Activated CD4-positive, alpha-beta T cell treated with anti-CD3 and anti-CD28 coated beads, Interleukin-2, amount 10 ng/mL, durations not matched to agents 7 days and 5 days (primary cell): ENCODE measurements around the gene KCNH4. TPM values are rescaled to one million over a fixed set of nuclear protein-coding genes. Genes with fewer than 3 reads are reported as not detected.
"Not testable (repeated sequence)": the region's sequence is repeated elsewhere in the genome, so short reads cannot be mapped to it uniquely, and the experiment has no call there.

Experiments used
- CTCF ChIA-PET: fragments of 350-600 bp; sonication (Branson Sonifier 250); formaldehyde crosslinking; loops from one replicate; lab custom pipeline; 2021; ENCODE audit warnings: antibody characterized with exemption; lab: Charles Lee
- POLR2A ChIA-PET: fragments of 350-600 bp; sonication (Branson Sonifier 250); formaldehyde crosslinking; loops from one replicate; lab custom pipeline; 2021; ENCODE audit warnings: antibody characterized with exemption; lab: Charles Lee
- DNase-seq: peaks from one replicate; pipeline ENCODE4 v3.0.0-alpha.2; 2020
- H3K27ac Mint-ChIP-seq: one replicate; pipeline ENCODE4 v1.8.0; 2021; ENCODE audit warnings: mild to moderate bottlenecking, moderate library complexity, mixed read lengths
- H3K27me3 Mint-ChIP-seq: one replicate; pipeline ENCODE4 v1.8.0; 2021; ENCODE audit warnings: mixed read lengths
- H3K36me3 Mint-ChIP-seq: one replicate; pipeline ENCODE4 v1.8.0; 2021; ENCODE audit warnings: low read depth, mixed read lengths
- H3K4me1 Mint-ChIP-seq: one replicate; pipeline ENCODE4 v1.8.0; 2021; ENCODE audit warnings: mixed read lengths
- H3K4me3 Mint-ChIP-seq: one replicate; pipeline ENCODE4 v1.8.0; 2021; ENCODE audit warnings: mild to moderate bottlenecking, moderate library complexity, mixed read lengths
- H3K9me3 Mint-ChIP-seq: one replicate; pipeline ENCODE4 v1.8.0; 2021; ENCODE audit warnings: mixed read lengths
- total RNA-seq, 2 experiments: library from RNA; stranded (reverse); gene quantifications; one replicate each; pipeline ENCODE4 v1.2.3, GENCODE V29; 2021

Gene KCNH4
- total RNA-seq, 2 experiments from 2014 or later: 0.15 to 0.17 TPM

DNA sequence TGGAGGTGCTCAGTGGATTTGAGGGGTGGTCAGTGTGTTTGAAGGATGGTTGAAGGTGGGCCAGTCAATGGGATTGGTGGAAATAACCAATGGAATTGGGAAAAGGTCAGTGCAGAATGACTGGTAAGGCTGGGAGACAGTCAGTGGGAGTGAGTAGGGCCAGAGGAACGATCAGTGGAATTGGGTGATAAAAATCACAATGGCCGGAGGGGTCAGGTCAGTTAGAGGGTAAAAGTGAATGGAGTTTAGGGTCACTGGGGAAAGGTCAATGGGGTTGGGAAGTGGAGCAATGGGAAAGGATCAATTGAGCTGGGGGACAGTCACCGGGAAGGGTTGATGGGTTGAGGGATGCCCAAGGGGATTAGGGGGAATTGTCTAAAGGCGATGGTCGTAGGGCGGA lies 15.2 kb downstream of the KCNH4 start:
- POLR2A ChIA-PET: no interaction called here
- no peaks in the 10 kb centered on the region for H3K36me3 Mint-ChIP-seq

DNA sequence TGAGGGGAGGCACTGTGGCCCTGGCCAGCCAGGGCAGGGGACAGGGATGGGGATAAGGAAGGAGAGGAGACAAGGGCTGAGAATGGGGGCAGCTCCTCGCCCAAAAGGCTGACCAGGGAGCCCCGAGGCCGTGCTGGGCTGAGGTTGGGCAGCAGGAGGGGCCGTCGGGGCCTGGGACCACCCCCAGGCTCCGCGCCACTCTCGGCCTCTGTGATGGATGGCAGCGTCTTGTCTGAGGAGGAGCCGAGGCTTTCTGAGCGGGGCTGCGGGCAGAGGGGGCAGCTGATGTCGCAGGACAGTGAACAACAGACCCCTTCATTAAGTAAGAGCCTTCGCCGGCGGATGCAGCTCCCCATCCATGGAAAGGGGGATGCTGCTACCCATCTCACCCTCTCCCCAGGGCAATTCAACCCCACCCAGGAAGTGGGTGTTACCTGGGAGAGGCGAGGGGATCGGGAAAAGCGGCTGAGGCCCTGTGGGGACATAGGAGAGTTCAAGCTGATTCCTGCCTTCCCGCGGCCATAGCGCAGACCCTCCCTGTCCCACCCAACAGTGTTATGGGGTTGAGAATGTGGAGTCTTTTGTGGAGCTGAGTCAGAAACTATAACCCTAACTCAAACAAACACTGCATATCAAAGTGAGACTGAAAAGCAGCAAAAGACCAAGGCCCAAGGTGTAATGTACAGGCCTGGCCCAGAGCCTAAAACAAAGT lies 17.1 kb downstream of the KCNH4 start:
- Mint-ChIP-seq H3K4me3 (no peak overlapping the region), H3K27me3 (no peaks in the 10 kb centered on the region), H3K4me1 (no peaks in the 10 kb centered on the region), H3K36me3 (no peaks in the 10 kb centered on the region), H3K27ac (no peak overlapping the region), H3K9me3 (no peaks in the 10 kb centered on the region)
- ChIA-PET POLR2A (no interaction called here), CTCF (interaction anchor here (0.7 to 1.6 kb wide), 2 partner anchors 25 to 114 kb away, joined by 3 to 4 read pairs; no protein-coding TSS in a partner anchor)
- DNase-seq: no peak

More for the DNA sequence above, 15.2 kb downstream of the KCNH4 start:
- Mint-ChIP-seq H3K27me3 (no peaks in the 10 kb centered on the region), H3K4me1 (no peaks in the 10 kb centered on the region), H3K4me3 (no peak overlapping the region), H3K27ac (no peak overlapping the region), H3K9me3 (no peaks in the 10 kb centered on the region)
- CTCF ChIA-PET: interaction anchor here (0.6 kb wide), 1 partner anchor 372 kb away, joined by 3 read pairs; no protein-coding TSS in a partner anchor
- no peak for DNase-seq

DNA sequence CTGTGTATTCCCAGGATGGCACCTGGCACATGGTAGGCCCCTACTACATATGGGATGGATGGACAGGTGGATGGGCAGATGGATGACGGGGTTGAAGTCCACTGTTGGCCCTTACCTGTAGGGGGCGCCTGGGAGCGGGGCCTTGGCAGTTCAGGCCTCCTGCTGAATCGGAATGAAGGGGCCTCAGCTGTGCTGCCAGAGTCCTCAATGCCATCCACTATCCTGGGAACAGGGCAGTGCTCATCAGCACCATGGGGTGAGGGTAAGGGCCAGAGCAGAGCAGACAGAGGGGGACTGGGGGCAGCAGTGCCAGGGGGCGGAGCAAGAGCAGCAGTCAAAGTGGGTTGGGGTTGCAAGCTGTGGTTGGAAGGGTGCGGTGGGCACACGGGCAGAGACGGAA lies 17.8 kb downstream of the KCNH4 start:
- peak; percentile 41 for DNase-seq
- Mint-ChIP-seq H3K4me1 (no peaks in the 10 kb centered on the region), H3K9me3 (no peaks in the 10 kb centered on the region), H3K27me3 (no peaks in the 10 kb centered on the region), H3K27ac (no peak overlapping the region), H3K36me3 (no peaks in the 10 kb centered on the region), H3K4me3 (no peak overlapping the region)
- ChIA-PET POLR2A (no interaction called here), CTCF (interaction anchor here (0.7 to 1.6 kb wide), 2 partner anchors 25 to 114 kb away, joined by 3 to 4 read pairs; no protein-coding TSS in a partner anchor)

DNA sequence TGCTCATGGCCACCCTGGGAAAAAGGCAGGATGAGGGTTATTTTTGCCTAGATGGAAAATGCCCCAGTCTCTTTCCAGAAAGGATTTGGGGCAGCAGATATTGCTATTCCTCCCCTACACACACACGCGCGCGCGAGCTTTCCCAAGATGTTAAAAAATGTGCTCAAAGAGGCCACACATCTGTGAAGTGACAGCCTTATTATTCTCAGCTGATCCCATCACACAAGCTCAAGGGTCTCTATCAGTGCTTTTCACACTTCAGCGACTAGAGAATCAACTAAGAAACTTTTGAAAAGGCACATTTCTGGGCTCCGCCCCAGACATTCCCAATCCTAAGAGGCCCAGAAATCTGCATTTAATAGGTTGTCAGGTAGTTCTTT lies 20.4 kb downstream of the KCNH4 start:
- DNase-seq: no peak
- Mint-ChIP-seq H3K27ac (no peak overlapping the region), H3K4me1 (peaks cover 6% of the 10 kb centered on the region), H3K27me3 (no peaks in the 10 kb centered on the region), H3K36me3 (peaks cover 3% of the 10 kb centered on the region), H3K9me3 (peaks cover 2% of the 10 kb centered on the region), H3K4me3 (no peak overlapping the region)
- CTCF ChIA-PET: interaction anchor here (1.0 kb wide), 1 partner anchor 33 kb away, joined by 3 read pairs; the partner anchor contains the start of gene GHDC
- POLR2A ChIA-PET: no interaction called here

DNA sequence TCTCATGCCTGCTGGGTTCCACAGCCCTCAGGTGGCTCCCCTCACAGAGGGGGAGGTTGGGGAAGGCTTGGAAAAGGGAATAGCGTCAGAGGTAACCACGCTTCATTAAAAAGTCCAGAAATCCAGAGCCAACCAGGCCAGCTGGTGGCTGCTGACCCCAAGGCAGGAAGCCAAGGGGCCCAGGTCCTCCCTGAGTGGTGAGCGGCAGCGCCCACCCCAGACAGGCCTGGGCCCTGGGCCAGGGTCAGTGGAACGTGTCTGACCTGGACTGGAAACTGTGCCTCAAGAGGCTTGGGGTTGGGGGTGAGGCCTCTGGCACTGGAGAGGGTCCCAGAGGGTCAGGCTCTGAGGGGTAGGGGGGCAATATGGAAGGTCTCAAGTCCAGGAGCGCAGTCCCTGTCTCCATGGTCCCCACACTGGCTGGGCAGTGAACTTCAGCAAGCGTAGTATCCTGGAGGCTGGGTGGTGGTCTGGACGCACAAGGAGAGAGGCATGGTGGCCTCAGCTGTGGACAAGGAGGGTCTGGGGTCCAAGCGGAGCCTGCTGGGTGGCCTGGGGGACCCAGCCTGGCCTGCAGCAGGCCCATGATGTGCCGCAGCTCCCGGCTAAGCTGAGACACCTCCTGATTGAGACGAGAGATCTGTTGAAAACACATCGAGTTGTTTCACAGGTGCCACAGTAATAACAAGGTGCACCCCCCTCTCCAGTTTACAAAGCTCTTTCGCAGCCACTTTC lies 21.0 kb downstream of the KCNH4 start:
- no peak overlapping the region for H3K27ac Mint-ChIP-seq
- H3K36me3 Mint-ChIP-seq: peaks cover 3% of the 10 kb centered on the region
- H3K27me3 Mint-ChIP-seq: no peaks in the 10 kb centered on the region
- no peak overlapping the region for H3K4me3 Mint-ChIP-seq
- DNase-seq: no peak
- H3K9me3 Mint-ChIP-seq: peaks cover 2% of the 10 kb centered on the region
- POLR2A ChIA-PET: interaction anchor here (0.7 kb wide), 1 partner anchor 128 kb away, joined by 3 read pairs; the partner anchor contains the start of gene STAT5A
- CTCF ChIA-PET: interaction anchor here (0.9 to 1.0 kb wide), 2 partner anchors 23 to 34 kb away, joined by 3 read pairs; partner anchors contain the start of gene GHDC
- H3K4me1 Mint-ChIP-seq: peaks cover 12% of the 10 kb centered on the region

DNA sequence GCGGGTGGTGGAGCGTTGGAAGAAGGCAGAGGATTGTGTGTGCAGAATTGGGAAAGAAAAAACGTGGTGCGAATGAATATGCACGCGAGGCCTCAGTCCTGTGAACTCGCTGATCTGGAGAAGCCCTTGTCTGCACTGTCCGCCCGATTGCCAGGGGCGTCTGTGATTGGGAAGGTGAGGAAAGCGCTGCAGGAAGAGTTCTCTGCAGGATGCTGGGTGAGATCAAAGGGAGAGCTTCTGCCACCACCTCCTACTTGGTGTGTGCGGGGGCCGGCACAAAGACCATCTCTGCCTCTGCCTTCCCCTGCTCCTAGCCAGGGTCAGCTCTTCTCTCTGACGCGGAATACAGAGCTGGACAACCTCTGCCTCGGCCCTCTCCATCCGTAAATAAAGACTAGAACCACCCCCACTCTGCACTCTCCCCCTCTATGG lies 25.3 kb downstream of the KCNH4 start:
- peak overlapping the region; percentile 89 for H3K27ac Mint-ChIP-seq
- ChIA-PET CTCF (interaction anchor here (1.0 to 1.7 kb wide), 4 partner anchors 20 to 28 kb away, joined by 3 to 5 read pairs (median 4); partner anchors contain the start of gene KCNH4), POLR2A (no interaction called here)
- peak overlapping the region; percentile 90 for H3K4me3 Mint-ChIP-seq
- H3K4me1 Mint-ChIP-seq: peaks cover 45% of the 10 kb centered on the region
- H3K9me3 Mint-ChIP-seq: peaks cover 2% of the 10 kb centered on the region
- peaks cover 19% of the 10 kb centered on the region for H3K36me3 Mint-ChIP-seq
- no peak for DNase-seq
- no peaks in the 10 kb centered on the region for H3K27me3 Mint-ChIP-seq

DNA sequence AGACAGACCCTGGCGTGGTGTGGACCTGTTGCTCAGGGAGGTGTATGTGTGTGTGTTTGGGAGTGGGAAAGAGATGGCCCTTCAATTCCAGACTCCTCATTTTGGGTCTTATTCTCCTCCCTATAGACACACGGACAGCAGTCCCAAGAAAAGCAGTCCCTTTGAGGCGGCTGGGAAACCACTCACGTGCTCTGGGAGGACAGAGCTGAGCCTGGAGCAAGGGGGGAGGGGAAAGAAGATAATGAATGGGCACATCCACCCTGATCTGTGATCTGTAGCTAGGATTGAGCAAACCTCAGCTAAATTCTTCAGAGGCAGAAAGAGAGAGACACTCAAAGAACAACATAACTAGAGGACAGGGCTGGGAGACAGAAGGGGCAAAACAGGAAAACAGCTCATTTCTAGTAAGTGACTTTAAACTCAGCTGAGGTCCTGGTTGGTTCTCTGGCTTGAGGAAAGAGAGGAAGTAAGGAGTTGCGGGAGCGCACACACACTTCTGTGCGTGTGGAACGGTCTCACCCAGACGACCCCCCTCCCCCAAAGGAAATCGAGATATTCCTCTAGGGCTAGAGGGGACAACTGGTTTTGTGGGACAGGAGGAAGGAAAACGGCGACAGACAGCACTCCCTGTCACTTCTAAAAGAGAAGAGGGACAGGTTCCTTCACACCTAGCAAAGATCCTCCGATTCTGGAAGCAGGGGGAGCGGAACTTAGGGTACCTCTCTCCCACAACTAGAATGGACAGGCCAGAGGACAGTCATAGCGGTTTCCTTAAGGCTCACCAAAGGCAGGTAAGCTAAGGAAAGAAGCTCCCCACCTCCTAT lies 26.8 kb downstream of the KCNH4 start:
- Mint-ChIP-seq H3K4me1 (peaks cover 45% of the 10 kb centered on the region), H3K27ac (peak overlapping the region; percentile 89), H3K27me3 (no peaks in the 10 kb centered on the region), H3K36me3 (peaks cover 19% of the 10 kb centered on the region), H3K4me3 (peak overlapping the region; percentile 90), H3K9me3 (peaks cover 2% of the 10 kb centered on the region)
- peak; percentile 13 for DNase-seq
- ChIA-PET CTCF (interaction anchor here (0.6 to 1.9 kb wide), 4 partner anchors 21 to 208 kb away, joined by 3 to 7 read pairs (median 4); partner anchors contain the start of gene NKIRAS2), POLR2A (interaction anchor here (0.5 to 0.7 kb wide), 2 partner anchors 16 to 70 kb away, joined by 3 read pairs; no protein-coding TSS in a partner anchor)

DNA sequence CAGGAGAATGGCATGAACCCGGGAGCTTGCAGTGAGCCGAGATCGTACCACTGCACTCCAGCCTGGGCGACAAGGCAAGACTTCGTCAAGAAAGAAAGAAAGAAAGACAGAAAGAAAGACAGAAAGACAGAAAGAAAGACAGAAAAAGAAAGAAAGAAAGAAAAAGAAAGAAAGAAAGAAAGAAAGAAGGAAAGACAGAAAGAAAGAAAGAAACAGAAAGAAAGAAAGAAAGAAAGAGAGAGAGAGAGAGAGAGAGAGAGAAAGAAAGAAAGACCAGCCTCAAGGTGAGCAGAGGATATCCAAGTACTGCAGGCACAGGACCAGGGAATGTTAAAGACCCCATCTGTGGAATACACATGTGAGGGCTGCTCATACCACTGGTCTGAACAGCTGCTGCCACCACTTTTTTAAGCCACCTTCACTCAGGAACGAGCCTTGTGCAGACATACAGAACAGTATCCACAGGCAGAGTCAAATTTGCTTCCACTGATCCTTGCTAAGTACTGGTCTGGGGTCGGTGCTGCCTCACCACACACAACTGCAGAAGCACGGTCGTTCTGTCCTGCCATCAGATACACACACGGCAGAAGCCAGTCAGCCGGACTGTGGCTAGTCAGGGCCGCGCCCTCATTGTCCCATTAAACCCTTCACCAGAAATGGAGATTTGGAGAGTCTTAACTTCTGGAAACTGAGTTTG lies 33.9 kb downstream of the KCNH4 start:
- Mint-ChIP-seq H3K27ac (peak overlapping the region; percentile 25), H3K27me3 (no peaks in the 10 kb centered on the region), H3K36me3 (peaks cover 28% of the 10 kb centered on the region), H3K4me3 (no peak overlapping the region), H3K9me3 (no peaks in the 10 kb centered on the region), H3K4me1 (peaks cover 29% of the 10 kb centered on the region)
- ChIA-PET POLR2A (no interaction called here), CTCF (interaction anchor here (0.7 kb wide), 1 partner anchor 32 kb away, joined by 5 read pairs; no protein-coding TSS in a partner anchor)
- DNase-seq: no peak

DNA sequence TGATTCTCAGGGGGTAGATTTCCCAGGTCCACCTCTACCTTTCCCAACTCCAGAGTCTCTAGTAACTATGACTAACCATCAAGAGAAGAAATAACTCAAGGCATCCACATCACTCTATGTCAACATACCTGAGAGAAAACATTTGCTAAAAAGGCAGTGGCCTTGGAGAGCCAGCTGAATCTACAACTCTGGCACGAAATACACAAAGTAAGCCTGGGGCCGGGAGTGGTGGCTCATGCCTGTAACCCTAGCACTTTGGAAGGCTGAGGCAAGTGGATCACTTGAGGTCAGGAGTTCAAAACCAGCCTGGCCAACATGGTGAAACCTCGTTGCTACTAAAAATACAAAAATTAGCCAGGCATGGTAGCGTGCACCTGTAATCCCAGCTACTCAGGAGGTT lies 37.8 kb downstream of the KCNH4 start:
- Mint-ChIP-seq H3K4me1 (peaks cover 17% of the 10 kb centered on the region), H3K36me3 (peaks cover 26% of the 10 kb centered on the region)
- H3K27ac Mint-ChIP-seq, DNase-seq, POLR2A ChIA-PET, H3K27me3 Mint-ChIP-seq, H3K4me3 Mint-ChIP-seq, H3K9me3 Mint-ChIP-seq: not testable (repeated sequence)
- CTCF ChIA-PET: interaction anchor here (0.5 to 1.4 kb wide), 3 partner anchors 10 to 108 kb away, joined by 3 to 5 read pairs (median 4); no protein-coding TSS in a partner anchor

DNA sequence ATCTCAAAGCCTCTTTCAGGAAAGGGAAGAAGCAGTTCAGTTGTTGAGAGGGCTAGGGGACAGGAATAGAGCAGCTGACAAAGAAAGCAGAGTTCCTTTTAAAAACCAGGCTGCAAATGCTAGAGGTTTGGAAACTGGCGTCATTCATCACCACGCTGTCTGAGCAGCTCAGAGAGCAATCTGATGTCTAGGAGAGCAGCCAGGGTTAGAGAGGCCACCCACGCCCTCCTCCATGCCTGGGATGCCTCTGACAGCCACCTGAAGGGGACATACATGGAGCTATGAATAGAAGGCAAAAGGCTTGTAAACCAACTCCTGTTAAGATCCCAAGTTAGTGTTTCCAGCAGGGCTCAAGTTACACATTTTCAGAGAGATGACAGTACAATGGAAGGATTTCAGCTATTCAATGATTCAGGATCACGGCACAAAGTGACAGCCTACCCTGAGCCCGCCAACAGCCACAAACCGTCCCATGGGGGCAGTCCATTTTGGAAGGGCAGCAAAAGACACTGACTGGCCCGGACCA lies 38.5 kb downstream of the KCNH4 start:
- H3K9me3 Mint-ChIP-seq: no peaks in the 10 kb centered on the region
- CTCF ChIA-PET: interaction anchor here (0.5 to 1.4 kb wide), 3 partner anchors 10 to 29 kb away, joined by 3 to 6 read pairs (median 4); no protein-coding TSS in a partner anchor
- H3K4me1 Mint-ChIP-seq: peaks cover 19% of the 10 kb centered on the region
- no peak overlapping the region for H3K27ac Mint-ChIP-seq
- H3K4me3 Mint-ChIP-seq: no peak overlapping the region
- no peak for DNase-seq
- POLR2A ChIA-PET: no interaction called here
- no peaks in the 10 kb centered on the region for H3K27me3 Mint-ChIP-seq
- H3K36me3 Mint-ChIP-seq: peaks cover 24% of the 10 kb centered on the region

DNA sequence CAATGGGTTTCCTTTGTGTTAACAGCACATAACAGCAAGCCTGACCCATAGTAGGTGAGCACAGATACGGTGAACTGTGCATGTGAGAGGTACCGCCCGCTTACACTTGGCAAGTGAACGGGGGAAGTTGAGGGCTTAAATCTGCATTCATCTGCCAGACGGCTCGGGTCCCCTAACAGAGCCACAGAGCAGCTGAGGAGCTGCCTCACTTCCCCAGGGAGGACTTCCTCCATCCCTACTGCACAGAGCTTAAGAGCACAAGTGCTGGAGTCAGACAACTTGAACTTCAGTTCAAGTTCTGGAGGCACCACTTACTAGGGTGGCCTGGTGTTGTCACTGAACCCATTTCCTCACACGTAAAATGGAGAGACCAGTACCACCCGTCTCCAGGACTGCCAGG lies 39.6 kb downstream of the KCNH4 start:
- Mint-ChIP-seq H3K36me3 (peaks cover 20% of the 10 kb centered on the region), H3K4me1 (peaks cover 23% of the 10 kb centered on the region), H3K4me3 (no peak overlapping the region), H3K27me3 (no peaks in the 10 kb centered on the region), H3K27ac (no peak overlapping the region), H3K9me3 (no peaks in the 10 kb centered on the region)
- no peak for DNase-seq
- ChIA-PET CTCF (interaction anchor here (0.6 to 1.8 kb wide), 2 partner anchors 49 to 1707 kb away, joined by 3 to 4 read pairs; no protein-coding TSS in a partner anchor), POLR2A (interaction anchor here (0.5 kb wide), 1 partner anchor 9 kb away, joined by 4 read pairs; no protein-coding TSS in a partner anchor)
